ENCODE results near the gene ADGRB2. TPM values are rescaled to one million over a fixed set of nuclear protein-coding genes. Genes with fewer than 3 reads are reported as not detected.
A peak's percentile ranks its signal among the peaks of the same experiment; 100 is the strongest.

The ADGRB2 gene
- total and polyA plus RNA-seq, 2 experiments from 2014 or later: 0.51 to 3.6 TPM

DNA sequence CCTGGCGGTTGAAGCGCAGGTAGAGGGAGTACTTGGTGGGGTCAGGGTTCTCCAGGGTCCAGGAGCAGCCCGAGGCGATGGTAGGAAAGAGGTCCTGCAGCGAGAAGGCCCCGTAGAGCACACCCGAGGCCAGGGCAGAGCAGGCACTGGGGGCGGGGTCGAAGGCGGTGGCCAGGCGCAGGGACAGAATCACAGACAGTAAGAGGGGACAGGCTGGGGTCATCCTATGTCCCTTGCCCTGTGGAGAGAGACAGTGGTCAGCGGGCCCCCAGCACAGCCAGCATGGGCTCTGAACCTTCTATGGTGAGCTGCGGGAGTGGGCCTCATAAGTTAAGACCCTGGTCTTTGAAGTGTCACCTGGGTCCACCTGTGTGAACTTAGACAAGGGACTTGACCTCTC is 7.6 kb downstream of the ADGRB2 start:
- WGBS, 2 experiments (ENCODE audit: low coverage in 1 of 2, low lambda C conversion rate in 2 of 2, missing lambda C conversion rate in 2 of 2): 92 to 94% methylated on average over 12 to 13 of the region's 13 CpGs
- in situ Hi-C loops (cut with MboI): no loop called here
- TF ChIP-seq EZH2phosphoT487 (IDR thresholded peaks at IDR 0.05; ENCODE audit: insufficient read depth, low read depth): no peak

DNA sequence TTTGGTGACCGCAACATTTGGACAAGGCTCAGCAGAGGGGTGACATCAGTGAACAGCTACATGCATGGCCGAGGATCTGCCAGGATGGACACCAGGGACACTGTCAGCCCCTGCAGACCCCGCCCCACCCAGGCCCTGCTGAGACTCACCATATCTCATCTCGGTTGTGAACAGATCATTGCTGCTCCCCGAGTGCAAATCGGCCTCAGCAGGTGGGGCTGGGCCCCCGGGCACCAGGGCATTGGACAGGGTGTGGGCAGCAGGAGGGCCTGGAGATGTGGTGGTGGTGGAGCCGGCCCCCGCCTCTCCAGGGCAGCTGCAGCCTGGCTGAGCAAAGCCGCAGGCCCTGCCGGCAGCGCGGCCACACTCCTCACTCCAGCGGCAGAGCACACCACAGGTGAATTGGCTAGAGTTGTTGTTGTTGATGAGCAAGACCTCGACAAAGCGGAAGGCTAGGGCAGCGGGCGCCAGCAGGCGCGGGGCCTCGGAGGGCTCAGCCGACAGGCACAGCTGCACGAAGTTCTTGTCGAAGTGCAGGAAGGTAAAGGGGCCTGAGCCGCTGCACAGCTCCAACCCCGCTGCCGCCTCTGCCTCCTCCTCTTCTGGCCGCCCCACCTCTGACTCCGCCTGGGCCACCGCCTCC is 8.2 kb downstream of the ADGRB2 start:
- in situ Hi-C loops (cut with MboI): no loop called here
- no peaks in the 10 kb centered on the region for H3K36me3 ChIP-seq (ENCODE audit: low read depth)
- no peaks in the 10 kb centered on the region for H3K79me2 ChIP-seq (ENCODE audit: insufficient read depth)
- H3K9me2 ChIP-seq (ENCODE audit: insufficient read depth): no peaks in the 10 kb centered on the region
- no peak for DNase-seq
- H3K4me1 ChIP-seq (ENCODE audit: insufficient read depth): peaks cover 5% of the 10 kb centered on the region
- H3K27me3 ChIP-seq (replicated peaks; ENCODE audit: insufficient read depth): no peaks in the 10 kb centered on the region
- H3K9ac ChIP-seq: no peak overlapping the region
- no peaks in the 10 kb centered on the region for H3K9me3 ChIP-seq (ENCODE audit: low read depth)
- H3F3A ChIP-seq (ENCODE audit: insufficient read depth): peaks cover 3% of the 10 kb centered on the region; the same call in 1 of the 2 replicates
- H2AFZ ChIP-seq: no peak overlapping the region
- H3K4me2 ChIP-seq (ENCODE audit: unreplicated experiment): no peak overlapping the region
- no peak overlapping the region for H3K27ac ChIP-seq
- H3K4me3 ChIP-seq: no peak overlapping the region
- H4K20me1 ChIP-seq (ENCODE audit: insufficient read depth): no peaks in the 10 kb centered on the region
- 90 to 93% methylated on average over 22 to 30 of the region's 30 CpGs for WGBS, 2 experiments (ENCODE audit: low coverage in 1 of 2, low lambda C conversion rate in 2 of 2, missing lambda C conversion rate in 2 of 2)
- TF ChIP-seq EZH2phosphoT487 (IDR thresholded peaks at IDR 0.05; ENCODE audit: insufficient read depth, low read depth) (no peak), EZH2 (IDR thresholded peaks at IDR 0.05; ENCODE audit: insufficient read depth, poor library complexity, severe bottlenecking) (no peak)

More for the DNA sequence above, 7.6 kb downstream of the ADGRB2 start:
- Histone ChIP-seq H2AFZ (no peak overlapping the region), H4K20me1 (ENCODE audit: insufficient read depth) (no peaks in the 10 kb centered on the region), H3F3A (ENCODE audit: insufficient read depth) (no peaks in the 10 kb centered on the region), H3K4me3 (no peak overlapping the region), H3K4me2 (ENCODE audit: unreplicated experiment) (no peak overlapping the region), H3K27me3 (replicated peaks; ENCODE audit: insufficient read depth) (no peaks in the 10 kb centered on the region), H3K9me2 (ENCODE audit: insufficient read depth) (no peaks in the 10 kb centered on the region), H3K4me1 (ENCODE audit: insufficient read depth) (peaks cover 6% of the 10 kb centered on the region), H3K9me3 (ENCODE audit: low read depth) (no peaks in the 10 kb centered on the region), H3K27ac (no peak overlapping the region), H3K9ac (no peak overlapping the region), H3K36me3 (ENCODE audit: low read depth) (no peaks in the 10 kb centered on the region), H3K79me2 (ENCODE audit: insufficient read depth) (no peaks in the 10 kb centered on the region)
- no peak for DNase-seq

DNA sequence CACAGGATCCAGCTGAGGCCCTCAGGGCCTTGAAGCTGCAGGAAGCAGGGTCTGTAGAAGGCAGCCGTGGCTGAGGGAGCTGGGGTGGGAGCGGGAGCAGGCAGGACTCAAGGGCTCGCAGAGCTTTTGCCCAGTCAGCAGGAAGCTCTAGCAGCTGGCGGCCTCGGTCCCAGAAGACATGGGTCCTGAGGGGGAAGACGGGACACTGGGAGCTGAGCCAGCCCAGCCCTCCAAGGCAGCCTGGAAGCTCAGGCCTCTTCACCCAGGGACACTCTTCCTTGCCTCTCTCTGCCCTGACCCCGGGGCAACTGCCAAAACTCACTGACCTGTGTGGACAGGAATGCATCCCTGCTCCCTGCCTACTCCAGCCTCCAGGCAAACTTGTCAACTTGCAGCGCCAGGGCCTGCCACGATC is 8.9 kb downstream of the ADGRB2 start:
- Histone ChIP-seq H3K4me1 (ENCODE audit: insufficient read depth) (peaks cover 13% of the 10 kb centered on the region), H3K9me3 (ENCODE audit: low read depth) (no peaks in the 10 kb centered on the region), H3K9me2 (ENCODE audit: insufficient read depth) (no peaks in the 10 kb centered on the region), H3K36me3 (ENCODE audit: low read depth) (no peaks in the 10 kb centered on the region), H3K4me2 (ENCODE audit: unreplicated experiment) (no peak overlapping the region), H4K20me1 (ENCODE audit: insufficient read depth) (no peaks in the 10 kb centered on the region), H3K79me2 (ENCODE audit: insufficient read depth) (no peaks in the 10 kb centered on the region), H3K27me3 (replicated peaks; ENCODE audit: insufficient read depth) (no peaks in the 10 kb centered on the region), H3K4me3 (no peak overlapping the region), H3F3A (ENCODE audit: insufficient read depth) (peaks cover 4% of the 10 kb centered on the region; the same call in 1 of the 2 replicates), H3K9ac (no peak overlapping the region), H3K27ac (no peak overlapping the region), H2AFZ (no peak overlapping the region)
- in situ Hi-C loops (cut with MboI): no loop called here
- TF ChIP-seq EZH2 (IDR thresholded peaks at IDR 0.05; ENCODE audit: insufficient read depth, poor library complexity, severe bottlenecking): no peak
- no peak for TF ChIP-seq EZH2phosphoT487 (IDR thresholded peaks at IDR 0.05; ENCODE audit: insufficient read depth, low read depth)
- peak; percentile 54 for DNase-seq
- whole genome bisulfite sequencing, 2 experiments (ENCODE audit: low coverage in 1 of 2, low lambda C conversion rate in 2 of 2, missing lambda C conversion rate in 2 of 2): 91 to 93% methylated on average over 8 to 9 of the region's 9 CpGs

DNA sequence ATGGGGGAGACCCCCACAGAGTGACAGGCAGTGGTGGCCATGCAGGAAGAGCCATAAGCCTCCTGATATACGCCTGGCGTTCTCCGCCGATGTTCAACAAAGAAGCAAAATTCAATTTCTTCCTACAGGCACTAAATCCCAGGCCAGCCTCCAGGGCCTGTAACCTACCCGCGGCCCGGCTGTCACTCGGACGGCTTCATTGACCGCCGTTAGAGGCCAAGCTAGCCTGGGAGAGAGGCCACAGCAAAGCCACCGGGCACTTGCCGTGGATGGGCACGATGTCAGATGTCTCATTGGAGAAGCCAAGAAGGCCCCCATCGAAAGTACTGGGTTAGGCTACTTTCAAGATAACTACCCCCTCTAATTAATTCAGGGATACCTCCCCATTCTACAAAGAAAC is 9.7 kb downstream of the ADGRB2 start:
- DNase-seq: no peak
- in situ Hi-C loops (cut with MboI): no loop called here
- 98% methylated on average over 15 of the region's 15 CpGs for WGBS, 2 experiments (ENCODE audit: low coverage in 1 of 2, low lambda C conversion rate in 2 of 2, missing lambda C conversion rate in 2 of 2)
- Histone ChIP-seq H3K4me2 (ENCODE audit: unreplicated experiment) (no peak overlapping the region), H3K9me3 (ENCODE audit: low read depth) (no peaks in the 10 kb centered on the region), H3K4me3 (no peak overlapping the region), H3K9ac (no peak overlapping the region), H3K27ac (no peak overlapping the region), H3K9me2 (ENCODE audit: insufficient read depth) (no peaks in the 10 kb centered on the region), H3K4me1 (ENCODE audit: insufficient read depth) (peaks cover 13% of the 10 kb centered on the region), H3K79me2 (ENCODE audit: insufficient read depth) (no peaks in the 10 kb centered on the region), H3K36me3 (ENCODE audit: low read depth) (no peaks in the 10 kb centered on the region), H3F3A (ENCODE audit: insufficient read depth) (peaks cover 4% of the 10 kb centered on the region; the same call in 1 of the 2 replicates), H4K20me1 (ENCODE audit: insufficient read depth) (no peaks in the 10 kb centered on the region), H3K27me3 (replicated peaks; ENCODE audit: insufficient read depth) (no peaks in the 10 kb centered on the region), H2AFZ (no peak overlapping the region)
- TF ChIP-seq EZH2 (IDR thresholded peaks at IDR 0.05; ENCODE audit: insufficient read depth, poor library complexity, severe bottlenecking): no peak
- TF ChIP-seq EZH2phosphoT487 (IDR thresholded peaks at IDR 0.05; ENCODE audit: insufficient read depth, low read depth): no peak

All from GM23248 (cell line).